GM23338 (cell line): Measurements from ENCODE around the gene TTC39A. TPM values are rescaled to one million over a fixed set of nuclear protein-coding genes. Genes with fewer than 3 reads are reported as not detected.

Experiments
- ATAC-seq: fragments of 200-7000 bp; cut with Tn5 transposase; 3 replicates; pipeline ENCODE4 v1.9.1; 2020
- DNase-seq: peaks from one replicate; pipeline ENCODE4 v3.0.0-alpha.2; 2015; ENCODE audit warnings: low spot score
- H2AFZ ChIP-seq: fragments of 200-600 bp; sonication (generic); 2 replicates; pipeline ENCODE4 v1.8.0; 2016; ENCODE audit warnings: antibody characterized with exemption, mild to moderate bottlenecking, moderate library complexity
- H3F3A ChIP-seq: fragments of 200-600 bp; sonication (generic); replicated peaks from 2 replicates; pipeline ENCODE4 v1.8.0; 2017; ENCODE audit warnings: antibody characterized with exemption, mixed run types, low read depth
- H3K27ac ChIP-seq: fragments of 200-600 bp; sonication (generic); 2 replicates; pipeline ENCODE4 v1.6.1; 2016; ENCODE audit warnings: low read depth
- H3K27me3 ChIP-seq: fragments of 200-600 bp; sonication (generic); 2 replicates; pipeline ENCODE4 v1.8.0; 2016; ENCODE audit warnings: mild to moderate bottlenecking, mixed run types, moderate library complexity; ENCODE audit not compliant: insufficient read depth
- H3K36me3 ChIP-seq: fragments of 200-600 bp; sonication (generic); 2 replicates; pipeline ENCODE4 v1.8.0; 2016; ENCODE audit warnings: mild to moderate bottlenecking; ENCODE audit not compliant: insufficient read depth
- H3K4me1 ChIP-seq: fragments of 200-600 bp; sonication (generic); 2 replicates; pipeline ENCODE4 v1.8.0; 2016; ENCODE audit warnings: mild to moderate bottlenecking, moderate library complexity; ENCODE audit not compliant: insufficient read depth
- H3K4me2 ChIP-seq: fragments of 200-600 bp; sonication (generic); 2 replicates; pipeline ENCODE4 v1.7.1; 2017; ENCODE audit warnings: mixed run types
- H3K4me3 ChIP-seq: fragments of 200-600 bp; sonication (generic); 2 replicates; pipeline ENCODE4 v1.6.1; 2016; ENCODE audit warnings: mixed run types
- H3K79me2 ChIP-seq: fragments of 200-600 bp; sonication (generic); replicated peaks from 2 replicates; pipeline ENCODE4 v1.8.0; 2017; ENCODE audit warnings: mild to moderate bottlenecking; ENCODE audit not compliant: insufficient read depth
- H3K9me2 ChIP-seq: fragments of 200-600 bp; sonication (generic); 2 replicates; pipeline ENCODE4 v1.8.0; 2017; ENCODE audit not compliant: insufficient read depth
- H4K20me1 ChIP-seq: fragments of 200-600 bp; sonication (generic); replicated peaks from 2 replicates; pipeline ENCODE4 v1.8.0; 2017; ENCODE audit warnings: mild to moderate bottlenecking; ENCODE audit not compliant: insufficient read depth
- H3K27ac Mint-ChIP-seq: 2 replicates; pipeline ENCODE4 v1.8.0; 2020; ENCODE audit warnings: inconsistent platforms, mild to moderate bottlenecking, moderate library complexity, mixed read lengths
- H3K27me3 Mint-ChIP-seq: 3 replicates; pipeline ENCODE4 v1.8.0; 2022; ENCODE audit warnings: low read depth, mild to moderate bottlenecking, moderate library complexity, mixed read lengths, inconsistent platforms; ENCODE audit not compliant: insufficient read depth, poor library complexity
- H3K36me3 Mint-ChIP-seq: 3 replicates; pipeline ENCODE4 v1.8.0; 2021; ENCODE audit warnings: low read depth, mild to moderate bottlenecking, inconsistent platforms, moderate library complexity, mixed read lengths
- H3K4me1 Mint-ChIP-seq: 3 replicates; pipeline ENCODE4 v1.8.0; 2020; ENCODE audit warnings: mild to moderate bottlenecking, inconsistent platforms, mixed read lengths
- H3K4me3 Mint-ChIP-seq: 3 replicates; pipeline ENCODE4 v1.8.0; 2021; ENCODE audit warnings: moderate library complexity, mild to moderate bottlenecking, inconsistent platforms, mixed read lengths
- H3K9me3 Mint-ChIP-seq: 3 replicates; pipeline ENCODE4 v1.8.0; 2020; ENCODE audit warnings: moderate library complexity, mild to moderate bottlenecking, inconsistent platforms, mixed read lengths
- ETS1 ChIP-seq: IDR thresholded peaks from 2 replicates; pipeline ENCODE4 v1.6.1; 2016; ENCODE audit warnings: antibody characterized with exemption
- NANOG ChIP-seq: IDR thresholded peaks from 2 replicates; pipeline ENCODE4 v1.6.1; 2016; ENCODE audit warnings: antibody characterized with exemption, borderline replicate concordance
- ZNF331 ChIP-seq: fragments of 250-450 bp; sonication (Bioruptor Pico); IDR thresholded peaks from 2 replicates; pipeline ENCODE4 v1.5.0; 2020; ENCODE audit warnings: low read depth, mild to moderate bottlenecking, moderate library complexity
- polyA plus RNA-seq: library from polyadenylated mRNA; unstranded; fragments of >200 nt; fragmentation: Nextera tagmentation; extraction: Ambion mirVana; gene quantifications from 2 replicates; pipeline ENCODE4 v1.2.1, GENCODE V29; 2016
- total RNA-seq: library from RNA; depleted of rRNA; stranded (reverse); fragments of >200 nt; shearing (Covaris generic); gene quantifications from 2 replicates; pipeline ENCODE4 v1.2.3, GENCODE V29; 2014
- TF ChIP-seq, protein P1 (sequence below), 2 experiments: fragments of 200-600 bp in 1 of 2; sonication (generic) in 1 of 2; conservative IDR thresholded peaks; 2 replicates each; pipeline versions ENCODE4 v1.5.1 to v1.6.1; 2016 to 2017; ENCODE audit warnings: antibody characterized with exemption in 2 of 2, low read depth in 2 of 2, mild to moderate bottlenecking in 2 of 2, moderate library complexity in 1 of 2

Gene TTC39A
- total and polyA plus RNA-seq, 2 experiments from 2014 or later, result 2.3 to 7.1 TPM

- Mint-ChIP-seq H3K27ac (no peak overlapping the region), H3K4me3 (no peak overlapping the region), H3K27me3 (peaks cover 24% of the 10 kb centered on the region), H3K36me3 (no peaks in the 10 kb centered on the region), H3K4me1 (peaks cover 14% of the 10 kb centered on the region), H3K9me3 (no peaks in the 10 kb centered on the region)
- TF ChIP-seq NANOG, result no peak
- no peak overlapping the region for H3K27ac ChIP-seq
- no peaks in the 10 kb centered on the region for H3K79me2 ChIP-seq
- H3K27me3 ChIP-seq, result peaks cover 15% of the 10 kb centered on the region
- no peak overlapping the region for H3K4me2 ChIP-seq
- no peaks in the 10 kb centered on the region for H4K20me1 ChIP-seq
- H2AFZ ChIP-seq, result no peak overlapping the region
- H3K4me1 ChIP-seq, result peaks cover 5% of the 10 kb centered on the region; the same call in 1 of the 2 replicates
- no peak for ATAC-seq
- H3K4me3 ChIP-seq, result no peak overlapping the region
- no peaks in the 10 kb centered on the region for H3K36me3 ChIP-seq
- no peak for DNase-seq
- no peaks in the 10 kb centered on the region for H3K9me2 ChIP-seq
- 0 out of 2 replicates have a peak, but pooled peaks cover 3% of the 10 kb centered on the region for H3F3A ChIP-seq
These were observed 12.3 kb upstream of the TTC39A start for GRCh38 chr1:51342591-51343206.

GRCh38 chr1:51341876-51342496 is 11.6 kb upstream of the TTC39A start:
- Mint-ChIP-seq H3K9me3 (no peaks in the 10 kb centered on the region), H3K27ac (no peak overlapping the region), H3K27me3 (peaks cover 24% of the 10 kb centered on the region), H3K4me3 (no peak overlapping the region), H3K36me3 (no peaks in the 10 kb centered on the region), H3K4me1 (peaks cover 14% of the 10 kb centered on the region)
- Histone ChIP-seq H3K4me3 (no peak overlapping the region), H3K27ac (no peak overlapping the region), H3K4me1 (peaks cover 5% of the 10 kb centered on the region; the same call in 1 of the 2 replicates), H3K79me2 (no peaks in the 10 kb centered on the region), H3K9me2 (no peaks in the 10 kb centered on the region), H4K20me1 (no peaks in the 10 kb centered on the region), H3K36me3 (no peaks in the 10 kb centered on the region), H2AFZ (no peak overlapping the region), H3K27me3 (peaks cover 15% of the 10 kb centered on the region), H3K4me2 (no peak overlapping the region), H3F3A (0 out of 2 replicates have a peak, but pooled peaks cover 3% of the 10 kb centered on the region)
- TF ChIP-seq, protein P1, sequence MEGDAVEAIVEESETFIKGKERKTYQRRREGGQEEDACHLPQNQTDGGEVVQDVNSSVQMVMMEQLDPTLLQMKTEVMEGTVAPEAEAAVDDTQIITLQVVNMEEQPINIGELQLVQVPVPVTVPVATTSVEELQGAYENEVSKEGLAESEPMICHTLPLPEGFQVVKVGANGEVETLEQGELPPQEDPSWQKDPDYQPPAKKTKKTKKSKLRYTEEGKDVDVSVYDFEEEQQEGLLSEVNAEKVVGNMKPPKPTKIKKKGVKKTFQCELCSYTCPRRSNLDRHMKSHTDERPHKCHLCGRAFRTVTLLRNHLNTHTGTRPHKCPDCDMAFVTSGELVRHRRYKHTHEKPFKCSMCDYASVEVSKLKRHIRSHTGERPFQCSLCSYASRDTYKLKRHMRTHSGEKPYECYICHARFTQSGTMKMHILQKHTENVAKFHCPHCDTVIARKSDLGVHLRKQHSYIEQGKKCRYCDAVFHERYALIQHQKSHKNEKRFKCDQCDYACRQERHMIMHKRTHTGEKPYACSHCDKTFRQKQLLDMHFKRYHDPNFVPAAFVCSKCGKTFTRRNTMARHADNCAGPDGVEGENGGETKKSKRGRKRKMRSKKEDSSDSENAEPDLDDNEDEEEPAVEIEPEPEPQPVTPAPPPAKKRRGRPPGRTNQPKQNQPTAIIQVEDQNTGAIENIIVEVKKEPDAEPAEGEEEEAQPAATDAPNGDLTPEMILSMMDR (conservative IDR thresholded peaks at IDR 0.05; ENCODE audit: low read depth in 2 of 2), result peak in 1 of 2 experiments; percentile 61; a peak in 2 of 4 replicates
- no peak for TF ChIP-seq ZNF331 (CRISPR knock-in tag)
- no peak for TF ChIP-seq ETS1
- ATAC-seq (no peak), DNase-seq (no peak)

DNA sequence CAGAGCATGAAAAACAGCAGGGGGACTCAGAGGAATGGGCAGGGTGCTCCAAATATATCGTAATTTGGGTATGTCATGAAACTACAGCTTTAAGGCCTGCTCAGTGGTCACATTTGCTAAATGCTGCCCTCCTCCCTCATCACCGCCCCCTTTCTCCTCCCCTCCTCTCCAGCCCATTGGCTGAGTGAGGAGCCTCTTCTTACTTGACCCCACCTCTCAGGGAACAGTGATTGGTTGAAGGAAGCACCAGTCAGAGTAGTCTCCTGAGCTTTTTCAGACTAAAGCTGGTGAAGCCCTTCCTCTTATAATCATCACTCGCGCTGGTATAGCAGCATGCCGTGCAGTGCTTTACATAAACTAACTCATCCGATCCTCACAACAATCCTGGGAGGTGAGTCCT is 10.0 kb upstream of the TTC39A start:
- Histone ChIP-seq H3K4me1 (peaks cover 5% of the 10 kb centered on the region; the same call in 1 of the 2 replicates), H3K36me3 (no peaks in the 10 kb centered on the region), H3F3A (no peaks in the 10 kb centered on the region), H3K4me3 (no peak overlapping the region), H3K79me2 (no peaks in the 10 kb centered on the region), H4K20me1 (no peaks in the 10 kb centered on the region), H2AFZ (no peak overlapping the region), H3K4me2 (no peak overlapping the region), H3K27ac (no peak overlapping the region), H3K27me3 (peaks cover 15% of the 10 kb centered on the region), H3K9me2 (no peaks in the 10 kb centered on the region)
- H3K4me3 Mint-ChIP-seq, result no peak overlapping the region
- no peaks in the 10 kb centered on the region for H3K36me3 Mint-ChIP-seq
- no peak overlapping the region for H3K27ac Mint-ChIP-seq
- peaks cover 11% of the 10 kb centered on the region for H3K4me1 Mint-ChIP-seq
- DNase-seq (no peak), ATAC-seq (no peak)
- H3K27me3 Mint-ChIP-seq, result peaks cover 17% of the 10 kb centered on the region
- H3K9me3 Mint-ChIP-seq, result no peaks in the 10 kb centered on the region
- TF ChIP-seq, protein P1 (conservative IDR thresholded peaks at IDR 0.05; ENCODE audit: low read depth in 2 of 2), result no peak
